Neural cell (in vitro differentiated cells): ENCODE results near the gene KRT35. TPM values are rescaled to one million over a fixed set of nuclear protein-coding genes. Genes with fewer than 3 reads are reported as not detected.

Source experiments
- H2AFZ ChIP-seq: fragments of 200-600, 300-800 bp; sonication (generic), shearing (Covaris generic); 2 replicates; pipeline ENCODE4 v1.6.0; 2014; ENCODE audit warnings: low read depth, mild to moderate bottlenecking, antibody characterized with exemption, low read length, moderate library complexity
- H3F3A ChIP-seq: fragments of 200-600 bp; shearing (Covaris generic); 2 replicates; pipeline ENCODE4 v1.6.1; 2016; ENCODE audit warnings: mild to moderate bottlenecking, moderate library complexity, mixed read lengths, antibody characterized with exemption, low read length; ENCODE audit not compliant: insufficient read depth, poor library complexity, severe bottlenecking
- H3K27ac ChIP-seq: fragments of 200-600, 300-800 bp; sonication (generic), shearing (Covaris generic); 2 replicates; pipeline ENCODE4 v1.5.1; 2014; ENCODE audit warnings: mild to moderate bottlenecking, low read length, moderate library complexity
- H3K27me3 ChIP-seq: fragments of 300-800, 200-600 bp; sonication (generic), shearing (Covaris generic); 2 replicates; pipeline ENCODE4 v1.6.0; 2014; ENCODE audit warnings: mild to moderate bottlenecking, low read depth, low read length, moderate library complexity; ENCODE audit not compliant: insufficient read depth
- H3K36me3 ChIP-seq: fragments of 300-800, 200-600 bp; sonication (generic), shearing (Covaris generic); 2 replicates; pipeline ENCODE4 v1.5.1; 2014; ENCODE audit warnings: mild to moderate bottlenecking, antibody characterized with exemption, low read length, moderate library complexity; ENCODE audit not compliant: insufficient read depth
- H3K4me2 ChIP-seq: fragments of 300-800, 200-600 bp; sonication (generic), shearing (Covaris generic); 2 replicates; pipeline ENCODE4 v1.6.0; 2014; ENCODE audit warnings: mild to moderate bottlenecking, low read length
- H3K4me3 ChIP-seq: fragments of 300-800, 200-600 bp; sonication (generic), shearing (Covaris generic); 2 replicates; pipeline ENCODE4 v1.5.1; 2014; ENCODE audit warnings: mild to moderate bottlenecking, low read length, moderate library complexity
- H3K79me2 ChIP-seq: fragments of 200-600 bp; shearing (Covaris generic); replicated peaks from 2 replicates; pipeline ENCODE4 v1.6.0; 2014; ENCODE audit warnings: mild to moderate bottlenecking, low read length, moderate library complexity; ENCODE audit not compliant: insufficient read depth
- H3K9ac ChIP-seq: fragments of 300-800, 200-600 bp; sonication (generic), shearing (Covaris generic); 2 replicates; pipeline ENCODE4 v1.6.1; 2016; ENCODE audit warnings: mild to moderate bottlenecking, low read length, mixed read lengths
- H3K9me2 ChIP-seq: fragments of 200-600 bp; shearing (Covaris generic); 2 replicates; pipeline ENCODE4 v1.6.1; 2016; ENCODE audit warnings: mild to moderate bottlenecking, low read length, mixed read lengths; ENCODE audit not compliant: insufficient read depth
- H3K9me3 ChIP-seq: fragments of 200-600, 300-800 bp; sonication (generic), shearing (Covaris generic); 2 replicates; pipeline ENCODE4 v1.6.1; 2016; ENCODE audit warnings: mild to moderate bottlenecking, mixed run types, low read length, moderate library complexity, mixed read lengths
- H4K20me1 ChIP-seq: fragments of 200-600 bp; shearing (Covaris generic); 2 replicates; pipeline ENCODE4 v1.6.1; 2016; ENCODE audit warnings: mild to moderate bottlenecking, mixed run types; ENCODE audit not compliant: insufficient read depth
- CTCF ChIP-seq: fragments of 450-650 bp; IDR thresholded peaks from 2 replicates; pipeline ENCODE4 v1.5.1; 2014; ENCODE audit warnings: antibody characterized with exemption, mild to moderate bottlenecking, moderate library complexity; ENCODE audit not compliant: poor library complexity, severe bottlenecking
- EP300 ChIP-seq: fragments of 450-650 bp; conservative IDR thresholded peaks from 2 replicates; pipeline ENCODE4 v1.6.1; 2014; ENCODE audit warnings: antibody characterized with exemption, mild to moderate bottlenecking, moderate library complexity; ENCODE audit not compliant: poor library complexity, severe bottlenecking
- EZH2 ChIP-seq: fragments of 200-600, 300-800 bp; shearing (Covaris generic), sonication (generic); IDR thresholded peaks from 2 replicates; pipeline ENCODE4 v1.6.1; 2014; ENCODE audit warnings: antibody characterized with exemption, low read length, borderline replicate concordance, mild to moderate bottlenecking; ENCODE audit not compliant: insufficient read depth, poor library complexity, severe bottlenecking
- MXI1 ChIP-seq: fragments of 450-650 bp; conservative IDR thresholded peaks from 2 replicates; pipeline ENCODE4 v1.6.1; 2014; ENCODE audit warnings: antibody characterized with exemption, mild to moderate bottlenecking; ENCODE audit not compliant: poor library complexity, severe bottlenecking
- POLR2AphosphoS5 ChIP-seq: IDR thresholded peaks from 2 replicates; pipeline ENCODE4 v1.6.1; 2012
- RAD21 ChIP-seq: fragments of 450-650 bp; conservative IDR thresholded peaks from 2 replicates; pipeline ENCODE4 v1.6.1; 2014; ENCODE audit warnings: antibody characterized with exemption, mild to moderate bottlenecking, moderate library complexity
- REST ChIP-seq: IDR thresholded peaks from 2 replicates; pipeline ENCODE4 v1.6.1; 2012; ENCODE audit warnings: borderline replicate concordance
- SMC3 ChIP-seq: fragments of 450-650 bp; conservative IDR thresholded peaks from 2 replicates; pipeline ENCODE4 v1.6.1; 2014; ENCODE audit warnings: antibody characterized with exemption, mild to moderate bottlenecking, moderate library complexity; ENCODE audit not compliant: poor library complexity
- TAF1 ChIP-seq: IDR thresholded peaks from 2 replicates; pipeline ENCODE4 v1.6.1; 2012; ENCODE audit warnings: low read depth
- polyA plus RNA-seq: library from polyadenylated mRNA; depleted of rRNA; stranded (reverse); fragments of >200 nt; gene quantifications from 2 replicates; pipeline ENCODE4 v1.2.3, GENCODE V29; 2014

KRT35 gene
- polyA plus RNA-seq, 1 donor from 2014 or later: not detected

GRCh38 chr17:41498276-41498675 lies 17.3 kb upstream of the KRT35 start:
- no peak overlapping the region for H3K27ac ChIP-seq
- no peak for TF ChIP-seq TAF1
- no peak for TF ChIP-seq SMC3
- H3K27me3 ChIP-seq: no peaks in the 10 kb centered on the region
- H3K9me3 ChIP-seq: no peaks in the 10 kb centered on the region
- H3K36me3 ChIP-seq: no peaks in the 10 kb centered on the region
- no peaks in the 10 kb centered on the region for H3K79me2 ChIP-seq
- no peak overlapping the region for H3K9ac ChIP-seq
- no peaks in the 10 kb centered on the region for H3F3A ChIP-seq
- no peaks in the 10 kb centered on the region for H4K20me1 ChIP-seq
- no peak overlapping the region for H3K4me3 ChIP-seq
- H3K4me2 ChIP-seq: no peak overlapping the region
- no peaks in the 10 kb centered on the region for H3K9me2 ChIP-seq
- no peak overlapping the region for H2AFZ ChIP-seq

GRCh38 chr17:41496803-41497484 lies 16.0 kb upstream of the KRT35 start:
- TF ChIP-seq REST (no peak), POLR2AphosphoS5 (no peak), SMC3 (no peak), EZH2 (no peak), EP300 (no peak), CTCF (no peak)
- no peaks in the 10 kb centered on the region for H3K9me3 ChIP-seq
- H3K9ac ChIP-seq: no peak overlapping the region
- H3K27ac ChIP-seq: no peak overlapping the region
- no peak overlapping the region for H3K4me3 ChIP-seq
- H2AFZ ChIP-seq: no peak overlapping the region
- no peaks in the 10 kb centered on the region for H3K27me3 ChIP-seq
- H3K79me2 ChIP-seq: no peaks in the 10 kb centered on the region
- no peak overlapping the region for H3K4me2 ChIP-seq
- H3K36me3 ChIP-seq: no peaks in the 10 kb centered on the region
- H4K20me1 ChIP-seq: no peaks in the 10 kb centered on the region
- no peaks in the 10 kb centered on the region for H3K9me2 ChIP-seq
- no peaks in the 10 kb centered on the region for H3F3A ChIP-seq

GRCh38 chr17:41494524-41494923 lies 13.6 kb upstream of the KRT35 start:
- Histone ChIP-seq H3K36me3 (no peaks in the 10 kb centered on the region), H4K20me1 (no peaks in the 10 kb centered on the region), H3K27ac (no peak overlapping the region), H3K9me2 (no peaks in the 10 kb centered on the region), H3K9me3 (no peaks in the 10 kb centered on the region), H2AFZ (no peak overlapping the region), H3K9ac (no peak overlapping the region), H3F3A (no peaks in the 10 kb centered on the region), H3K4me2 (no peak overlapping the region), H3K27me3 (no peaks in the 10 kb centered on the region), H3K4me3 (no peak overlapping the region), H3K79me2 (no peaks in the 10 kb centered on the region)
- TF ChIP-seq MXI1: no peak
- no peak for TF ChIP-seq SMC3
- TF ChIP-seq EZH2: no peak
- no peak for TF ChIP-seq REST
- no peak for TF ChIP-seq TAF1
- no peak for TF ChIP-seq RAD21
- no peak for TF ChIP-seq EP300
- TF ChIP-seq CTCF: no peak
- TF ChIP-seq POLR2AphosphoS5: no peak
